Endothelial cell (in vitro differentiated cells): Measurements from ENCODE around the gene CBX2. TPM values are rescaled to one million over a fixed set of nuclear protein-coding genes. Genes with fewer than 3 reads are reported as not detected.

Source experiments
- DNase-seq: peaks from one replicate; pipeline ENCODE4 v3.0.0; 2021; ENCODE audit warnings: low spot score
- H3K27ac Mint-ChIP-seq: one replicate; pipeline ENCODE4 v1.8.0; 2021; ENCODE audit warnings: mixed read lengths, inconsistent platforms; ENCODE audit not compliant: unreplicated experiment
- H3K27me3 Mint-ChIP-seq: one replicate; pipeline ENCODE4 v1.8.0; 2021; ENCODE audit warnings: mild to moderate bottlenecking, moderate library complexity, mixed read lengths, inconsistent platforms; ENCODE audit not compliant: unreplicated experiment
- H3K36me3 Mint-ChIP-seq: one replicate; pipeline ENCODE4 v1.8.0; 2021; ENCODE audit warnings: mild to moderate bottlenecking, low read depth, mixed read lengths, inconsistent platforms; ENCODE audit not compliant: unreplicated experiment
- H3K4me1 Mint-ChIP-seq: one replicate; pipeline ENCODE4 v1.8.0; 2021; ENCODE audit warnings: mild to moderate bottlenecking, mixed read lengths, inconsistent platforms; ENCODE audit not compliant: unreplicated experiment
- H3K4me3 Mint-ChIP-seq: one replicate; pipeline ENCODE4 v1.8.0; 2021; ENCODE audit warnings: mild to moderate bottlenecking, mixed read lengths, inconsistent platforms; ENCODE audit not compliant: unreplicated experiment
- H3K9me3 Mint-ChIP-seq: one replicate; pipeline ENCODE4 v1.8.0; 2021; ENCODE audit warnings: mixed read lengths, inconsistent platforms; ENCODE audit not compliant: unreplicated experiment
- total RNA-seq: library from RNA; stranded (reverse); fragmentation: NEBNext Ultra II Directional; extraction: Animal tissue kit (Norgen Biotek cat#: 25700); gene quantifications from one replicate; pipeline ENCODE4 v1.2.1, GENCODE V29; 2021; ENCODE audit not compliant: unreplicated experiment
- TF ChIP-seq, protein P1 (sequence below): fragments of 200-600 bp; sonication (generic); IDR thresholded peaks from one replicate; pipeline ENCODE4 v1.5.0; 2021; ENCODE audit warnings: antibody characterized with exemption; ENCODE audit not compliant: unreplicated experiment

Gene CBX2
- total RNA-seq, 1 donor from 2014 or later: 50.0 TPM

DNA sequence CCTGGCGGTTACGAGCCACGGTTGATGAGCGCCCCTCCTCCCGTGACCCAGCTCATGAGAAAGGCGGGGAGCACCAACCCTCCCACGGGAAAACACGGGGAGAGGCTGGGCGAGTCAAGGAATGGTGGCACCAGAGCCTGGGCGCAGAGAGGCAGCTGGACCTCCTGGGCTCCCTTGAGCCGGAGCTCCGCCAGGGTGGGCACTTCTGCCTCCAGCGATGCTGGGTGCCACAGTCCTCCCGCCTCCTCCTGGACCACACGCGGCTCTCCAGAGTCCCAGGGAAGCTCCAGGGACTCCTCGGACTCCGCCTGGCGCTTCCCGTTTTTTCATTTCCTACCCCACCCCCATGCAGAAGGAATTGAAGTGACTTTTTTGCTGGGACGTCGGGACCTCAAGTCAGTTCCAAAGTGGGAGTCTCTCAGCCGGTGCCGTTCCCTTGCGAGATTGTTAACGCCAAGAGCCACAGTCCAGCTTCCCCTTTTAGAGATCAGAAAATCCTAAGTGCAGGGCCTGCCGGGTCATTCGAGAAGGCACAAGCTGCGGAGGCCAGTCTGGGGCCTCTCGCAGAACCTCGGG, 25.6 kb downstream of the CBX2 start:
- Mint-ChIP-seq H3K27me3 (peaks cover 45% of the 10 kb centered on the region), H3K9me3 (no peaks in the 10 kb centered on the region), H3K36me3 (peaks cover 3% of the 10 kb centered on the region), H3K27ac (no peak overlapping the region), H3K4me1 (peaks cover 28% of the 10 kb centered on the region), H3K4me3 (no peak overlapping the region)
- DNase-seq: no peak
- TF ChIP-seq, protein P1, sequence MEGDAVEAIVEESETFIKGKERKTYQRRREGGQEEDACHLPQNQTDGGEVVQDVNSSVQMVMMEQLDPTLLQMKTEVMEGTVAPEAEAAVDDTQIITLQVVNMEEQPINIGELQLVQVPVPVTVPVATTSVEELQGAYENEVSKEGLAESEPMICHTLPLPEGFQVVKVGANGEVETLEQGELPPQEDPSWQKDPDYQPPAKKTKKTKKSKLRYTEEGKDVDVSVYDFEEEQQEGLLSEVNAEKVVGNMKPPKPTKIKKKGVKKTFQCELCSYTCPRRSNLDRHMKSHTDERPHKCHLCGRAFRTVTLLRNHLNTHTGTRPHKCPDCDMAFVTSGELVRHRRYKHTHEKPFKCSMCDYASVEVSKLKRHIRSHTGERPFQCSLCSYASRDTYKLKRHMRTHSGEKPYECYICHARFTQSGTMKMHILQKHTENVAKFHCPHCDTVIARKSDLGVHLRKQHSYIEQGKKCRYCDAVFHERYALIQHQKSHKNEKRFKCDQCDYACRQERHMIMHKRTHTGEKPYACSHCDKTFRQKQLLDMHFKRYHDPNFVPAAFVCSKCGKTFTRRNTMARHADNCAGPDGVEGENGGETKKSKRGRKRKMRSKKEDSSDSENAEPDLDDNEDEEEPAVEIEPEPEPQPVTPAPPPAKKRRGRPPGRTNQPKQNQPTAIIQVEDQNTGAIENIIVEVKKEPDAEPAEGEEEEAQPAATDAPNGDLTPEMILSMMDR: no peak

DNA sequence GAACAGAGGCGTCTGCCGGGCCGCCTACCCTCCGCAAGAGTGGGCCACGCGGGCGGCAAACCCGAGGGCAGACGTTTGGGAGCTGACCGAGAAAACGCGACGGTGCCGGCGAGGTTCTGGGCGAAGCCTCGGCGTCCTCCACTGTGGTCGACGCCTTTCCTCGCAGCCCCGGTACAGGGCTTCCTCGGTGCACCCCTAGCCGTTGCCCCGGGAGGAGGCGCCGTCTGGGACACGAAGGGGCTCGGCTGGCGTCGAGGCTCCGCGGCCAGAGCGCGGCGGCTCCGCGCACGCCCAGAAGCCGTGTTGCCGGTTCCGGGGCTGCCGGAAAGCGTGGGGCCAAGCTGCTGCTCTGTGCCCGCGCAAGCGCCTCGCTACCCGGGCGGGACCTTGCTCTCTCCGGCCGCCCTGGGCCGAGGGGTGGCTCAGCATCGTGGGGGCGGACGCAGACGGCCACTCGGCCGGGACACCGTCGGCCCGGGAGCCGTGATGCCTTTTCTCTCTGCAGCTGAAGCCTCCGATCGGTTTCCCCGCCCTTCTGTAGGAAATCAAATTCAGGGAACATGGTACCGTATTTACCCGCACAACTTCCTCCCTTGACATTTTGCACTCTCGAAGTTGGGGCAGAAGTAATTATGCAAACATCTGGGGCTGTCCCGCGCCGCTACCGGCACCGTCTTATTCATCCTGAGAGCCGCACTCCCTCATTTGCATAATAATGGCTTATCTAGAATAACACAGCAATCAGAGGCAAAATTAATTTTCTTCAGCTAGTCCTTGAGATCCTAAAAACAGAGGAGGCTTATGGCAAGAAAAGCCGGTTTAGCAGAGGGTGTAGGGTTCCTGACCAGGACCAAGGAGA, 26.3 kb downstream of the CBX2 start:
- Mint-ChIP-seq H3K4me3 (no peak overlapping the region), H3K9me3 (no peaks in the 10 kb centered on the region), H3K27ac (no peak overlapping the region), H3K27me3 (peaks cover 51% of the 10 kb centered on the region), H3K4me1 (peaks cover 25% of the 10 kb centered on the region), H3K36me3 (peaks cover 3% of the 10 kb centered on the region)
- TF ChIP-seq, protein P1: no peak
- no peak for DNase-seq

DNA sequence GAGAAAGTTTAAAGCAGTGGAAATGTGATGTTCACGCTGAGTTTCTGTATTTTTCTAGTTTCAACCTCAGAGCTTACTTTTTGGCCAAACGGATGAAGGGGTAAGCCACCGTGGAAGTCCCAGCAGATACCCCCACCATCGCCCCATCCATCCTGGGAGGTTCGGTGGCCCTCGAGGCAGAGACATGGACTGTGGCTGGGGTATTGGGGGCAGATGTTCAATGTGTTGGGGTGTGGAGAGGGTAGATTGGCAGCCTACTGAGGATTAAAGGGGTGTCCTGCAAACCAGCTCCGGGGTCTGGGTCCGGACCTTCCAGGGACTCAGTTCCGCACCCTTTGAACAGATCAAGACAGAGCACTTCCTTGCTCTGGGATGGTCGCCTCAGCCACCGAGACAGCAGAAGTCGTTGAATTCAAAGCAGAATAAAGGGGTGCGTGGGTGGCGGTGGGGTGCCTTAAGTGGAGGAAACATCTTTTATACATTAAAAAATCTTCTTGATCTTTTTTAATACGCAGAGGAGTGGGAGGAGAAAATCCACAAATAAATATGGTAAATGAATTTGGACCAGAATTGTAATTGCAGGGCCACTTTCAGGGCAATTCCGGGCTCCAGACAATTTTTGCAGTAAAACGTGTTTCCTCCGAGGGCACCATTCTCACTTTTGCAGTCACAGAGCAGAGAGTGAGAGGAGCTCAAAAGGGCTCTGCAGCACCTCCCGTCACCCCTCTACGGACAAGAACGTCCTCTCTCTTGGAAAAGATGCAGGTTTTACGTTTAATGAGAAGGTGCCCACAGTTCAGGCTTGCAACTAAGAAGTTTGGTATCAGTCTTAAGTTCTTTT, 27.1 kb downstream of the CBX2 start:
- no peaks in the 10 kb centered on the region for H3K9me3 Mint-ChIP-seq
- peaks cover 20% of the 10 kb centered on the region for H3K4me1 Mint-ChIP-seq
- no peak for DNase-seq
- TF ChIP-seq, protein P1: no peak
- H3K4me3 Mint-ChIP-seq: no peak overlapping the region
- H3K27ac Mint-ChIP-seq: no peak overlapping the region
- H3K27me3 Mint-ChIP-seq: peaks cover 48% of the 10 kb centered on the region
- no peaks in the 10 kb centered on the region for H3K36me3 Mint-ChIP-seq

DNA sequence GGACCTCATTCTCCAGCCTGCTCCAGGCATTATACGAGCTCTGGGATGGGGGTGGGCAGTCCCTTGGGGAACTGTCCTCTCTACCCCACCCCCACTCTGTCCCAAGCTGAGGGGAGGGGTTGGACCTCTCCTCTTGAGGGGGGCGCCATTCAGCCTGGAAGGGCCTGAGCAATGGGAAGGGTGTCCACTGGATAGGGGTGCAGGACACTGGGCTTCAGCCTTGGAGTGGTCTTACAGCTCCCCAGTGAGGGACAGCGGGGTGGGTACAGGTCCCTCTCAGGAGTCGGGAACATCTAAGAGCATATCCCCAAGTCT, 28.5 kb downstream of the CBX2 start:
- no peak overlapping the region for H3K27ac Mint-ChIP-seq
- peak overlapping the region; percentile 73 for H3K4me3 Mint-ChIP-seq
- H3K4me1 Mint-ChIP-seq: peaks cover 20% of the 10 kb centered on the region
- H3K27me3 Mint-ChIP-seq: peaks cover 49% of the 10 kb centered on the region
- DNase-seq: no peak
- H3K9me3 Mint-ChIP-seq: no peaks in the 10 kb centered on the region
- TF ChIP-seq, protein P1: no peak
- no peaks in the 10 kb centered on the region for H3K36me3 Mint-ChIP-seq
